GM19043 (cell line): ENCODE data around the gene LTBP4.
"Not testable (repeated sequence)": the region's sequence is repeated elsewhere in the genome, so short reads cannot be mapped to it uniquely, and the experiment has no call there.

Source experiments
- ATAC-seq: cut with Tn5 transposase; IDR thresholded peaks from one replicate; pipeline ENCODE4 v1.9.1; 2021; ENCODE audit warnings: low read depth; ENCODE audit not compliant: unreplicated experiment

The LTBP4 gene

GRCh38 chr19:40655684-40656083, 54.5 kb downstream of the LTBP4 start:
- ATAC-seq: not testable (repeated sequence)

GRCh38 chr19:40658031-40658430, 56.9 kb downstream of the LTBP4 start:
- no peak for ATAC-seq

DNA sequence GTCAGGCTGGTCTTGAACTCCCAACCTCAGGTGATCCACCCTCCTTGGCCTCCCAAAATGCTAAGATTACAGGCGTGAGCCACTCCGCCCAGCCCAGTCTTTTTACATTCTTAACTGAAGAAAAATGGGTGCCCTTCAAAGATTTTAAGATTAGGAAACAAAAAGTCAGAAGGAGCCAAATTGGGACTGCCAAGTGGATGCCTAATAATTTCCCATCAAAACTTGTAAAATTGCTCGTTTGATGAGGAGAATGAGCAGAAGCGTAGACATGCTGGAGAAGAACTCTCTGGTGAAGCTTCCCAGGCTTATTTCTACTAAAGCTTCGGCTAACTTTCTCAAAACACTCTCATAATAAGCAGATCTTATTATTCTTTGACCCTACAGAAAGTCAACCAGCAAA, 57.9 kb downstream of the LTBP4 start:
- ATAC-seq: no peak

DNA sequence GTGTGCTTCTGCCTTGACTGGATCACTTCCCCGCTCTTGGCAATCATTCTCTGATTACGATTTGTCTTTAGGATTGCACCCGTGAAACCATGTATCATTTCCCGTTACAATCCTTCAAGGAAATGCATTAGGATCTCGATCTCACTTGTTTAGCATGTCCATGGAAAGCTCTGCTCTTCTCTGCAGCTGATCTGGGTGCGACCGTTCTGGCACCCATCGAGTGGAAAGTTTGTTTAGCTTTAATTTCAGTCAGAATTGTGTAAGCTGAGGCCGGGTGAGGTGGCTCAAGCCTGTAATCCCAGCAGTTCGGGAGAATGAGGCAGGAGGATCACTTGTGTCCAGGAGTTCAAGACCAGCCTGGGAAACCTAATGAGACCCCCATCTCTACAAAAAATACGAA, 58.4 kb downstream of the LTBP4 start:
- ATAC-seq: no peak

DNA sequence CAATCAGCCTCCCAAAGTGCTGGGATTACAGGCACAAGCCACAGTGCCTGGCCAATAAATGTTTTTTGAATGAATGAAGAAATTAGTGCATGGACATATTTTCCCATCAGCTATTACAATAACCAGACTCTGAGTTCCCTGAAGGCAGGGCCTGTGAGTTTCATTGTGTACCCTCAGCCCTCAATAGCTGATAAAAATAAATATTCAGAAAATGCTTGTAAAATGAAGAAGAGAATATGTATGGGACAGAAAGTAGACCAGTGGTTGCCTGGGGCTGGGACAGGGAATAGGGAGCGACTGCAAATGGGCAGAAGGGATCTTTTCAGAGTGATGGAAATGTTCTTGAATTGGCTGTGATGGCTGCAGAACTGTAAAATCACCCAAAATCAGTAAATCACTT, 60.4 kb downstream of the LTBP4 start:
- no peak for ATAC-seq

DNA sequence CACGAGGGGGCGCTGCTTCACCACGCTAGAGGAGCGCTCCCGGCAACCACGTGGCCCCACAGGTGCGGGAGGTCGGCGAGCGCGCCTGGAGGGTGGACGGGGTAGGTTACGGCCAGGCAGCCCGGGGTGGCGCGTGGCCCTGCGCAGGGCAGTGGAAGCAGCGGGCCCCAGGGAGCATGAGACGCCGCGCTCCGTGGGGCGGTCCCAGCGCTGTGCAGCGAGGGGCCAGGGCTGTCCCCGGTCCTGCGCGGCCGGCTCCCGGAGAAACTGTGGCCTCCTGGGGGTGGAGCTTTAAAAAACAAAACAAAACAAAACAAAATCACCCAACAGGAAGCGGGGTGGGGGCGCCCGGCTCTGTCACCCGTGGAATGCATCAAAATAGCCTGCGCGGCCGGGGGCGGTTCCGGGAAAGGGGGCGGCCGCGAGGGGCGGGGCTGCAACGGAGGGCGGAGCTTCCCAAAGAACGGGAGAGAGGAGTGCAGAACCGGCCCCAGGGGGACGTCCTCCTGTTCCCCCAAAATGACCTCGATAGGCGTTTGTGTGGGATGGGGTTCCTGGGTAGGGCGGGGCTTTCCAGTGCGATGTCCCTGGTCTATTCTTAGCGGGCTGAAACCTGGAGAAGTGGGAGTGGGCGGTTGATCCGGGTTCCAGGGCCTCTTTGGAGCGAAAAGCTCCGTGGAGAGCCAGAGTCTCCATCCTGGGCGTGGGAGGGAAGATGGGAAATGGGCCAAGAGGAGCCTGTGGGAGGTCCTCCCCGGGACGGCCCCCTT, 61.9 kb downstream of the LTBP4 start:
- ATAC-seq: peak; percentile 76

- ATAC-seq: no peak
Measured at GRCh38 chr19:40663695-40664692, 62.8 kb downstream of the LTBP4 start.

DNA sequence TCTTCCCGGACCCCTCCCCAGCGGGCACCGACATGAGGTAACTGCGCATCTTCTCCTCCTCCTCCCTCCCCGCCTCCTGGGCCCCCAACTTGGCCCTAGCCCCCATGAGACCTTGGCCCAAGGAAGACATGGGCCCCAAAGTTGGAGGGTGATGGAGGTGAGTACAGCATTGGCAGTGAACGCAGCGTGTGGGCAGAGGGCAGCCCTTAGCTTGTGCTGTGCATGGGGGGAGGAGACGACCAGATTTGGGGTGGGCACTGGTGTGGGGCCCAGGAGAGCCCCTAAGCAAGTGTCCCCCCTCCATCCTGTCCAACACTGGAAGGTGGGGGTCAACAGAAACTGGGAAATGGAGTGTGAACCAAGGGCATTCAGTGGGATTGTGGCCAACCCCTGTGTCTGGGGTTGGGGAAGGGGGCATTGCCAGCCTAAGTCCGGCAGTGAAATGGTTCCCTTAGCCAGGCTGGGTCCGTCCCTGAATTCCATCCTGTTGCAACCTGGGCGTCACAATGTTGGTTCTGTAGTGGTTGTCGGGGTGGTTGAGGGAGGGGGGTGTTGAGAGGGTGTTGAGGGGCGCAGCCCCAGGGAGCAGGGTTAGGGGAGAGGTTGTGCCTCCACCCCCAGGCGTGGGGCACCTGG, 65.8 kb downstream of the LTBP4 start:
- ATAC-seq: no peak

DNA sequence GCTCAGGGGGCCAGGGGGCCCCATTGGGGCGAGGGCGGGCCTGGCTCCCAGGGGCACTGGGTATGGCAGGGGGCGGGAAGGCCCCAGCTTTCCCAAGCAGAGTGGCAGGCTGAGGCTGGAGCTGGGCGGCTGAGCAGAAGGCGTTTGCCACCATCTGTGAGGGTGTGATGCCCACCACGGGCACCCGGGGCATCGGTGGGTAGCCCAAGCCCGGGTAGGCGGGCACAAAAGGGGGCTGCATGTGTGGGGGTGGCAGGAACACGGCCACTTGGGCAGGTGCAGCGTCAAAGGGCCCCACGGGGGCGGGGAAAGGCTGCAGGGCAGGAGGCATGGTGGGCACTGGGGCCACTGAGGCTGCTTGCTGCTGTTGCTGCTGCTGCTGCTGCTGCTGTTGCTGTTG, 66.4 kb downstream of the LTBP4 start:
- no peak for ATAC-seq

- no peak for ATAC-seq
Measured at GRCh38 chr19:40668991-40669614, 67.9 kb downstream of the LTBP4 start.

GRCh38 chr19:40671404-40671803, 70.2 kb downstream of the LTBP4 start:
- no peak for ATAC-seq

- no peak for ATAC-seq
Measured at GRCh38 chr19:40672038-40672437, 70.9 kb downstream of the LTBP4 start.

GRCh38 chr19:40672573-40673299, 71.6 kb downstream of the LTBP4 start:
- no peak for ATAC-seq

DNA sequence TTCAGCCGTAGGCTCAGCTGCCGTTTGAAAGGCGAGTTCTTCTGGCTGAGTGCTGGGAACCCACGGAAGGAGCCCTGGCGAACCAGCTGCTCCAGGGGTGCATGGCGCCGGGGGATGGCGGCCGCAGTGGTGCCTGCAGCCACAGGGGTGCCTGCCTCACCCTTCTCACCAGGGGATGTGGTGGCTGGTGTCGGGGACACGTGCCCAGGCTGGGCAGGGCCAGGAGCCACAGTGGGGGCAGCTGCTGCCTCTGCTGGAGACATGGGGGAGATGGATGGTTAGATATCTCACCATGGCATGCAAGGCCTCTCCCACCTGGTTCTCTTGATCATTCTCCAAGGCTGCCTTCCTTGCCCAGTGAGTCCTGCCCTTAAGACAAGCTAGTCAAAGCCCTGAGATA, 72.2 kb downstream of the LTBP4 start:
- no peak for ATAC-seq

DNA sequence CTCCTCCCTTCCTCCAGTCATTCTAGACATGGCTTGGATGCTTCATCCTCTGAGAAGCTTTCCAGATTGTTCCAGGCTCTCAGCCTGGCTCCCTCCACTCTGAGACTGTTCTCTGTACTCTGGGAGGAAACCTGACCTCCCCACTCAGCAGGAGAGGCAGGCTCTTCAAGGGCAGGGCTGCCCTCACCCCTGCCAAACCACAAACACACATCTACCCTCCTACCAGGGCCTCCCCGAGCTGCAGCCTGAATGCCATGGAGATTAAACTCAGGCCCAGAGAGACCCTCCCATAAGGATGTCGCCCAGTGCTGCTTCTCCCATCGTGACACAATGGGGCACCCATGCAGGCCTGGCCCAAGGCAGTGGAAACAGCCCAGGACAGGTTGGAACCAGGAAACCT, 73.1 kb downstream of the LTBP4 start:
- ATAC-seq: no peak

DNA sequence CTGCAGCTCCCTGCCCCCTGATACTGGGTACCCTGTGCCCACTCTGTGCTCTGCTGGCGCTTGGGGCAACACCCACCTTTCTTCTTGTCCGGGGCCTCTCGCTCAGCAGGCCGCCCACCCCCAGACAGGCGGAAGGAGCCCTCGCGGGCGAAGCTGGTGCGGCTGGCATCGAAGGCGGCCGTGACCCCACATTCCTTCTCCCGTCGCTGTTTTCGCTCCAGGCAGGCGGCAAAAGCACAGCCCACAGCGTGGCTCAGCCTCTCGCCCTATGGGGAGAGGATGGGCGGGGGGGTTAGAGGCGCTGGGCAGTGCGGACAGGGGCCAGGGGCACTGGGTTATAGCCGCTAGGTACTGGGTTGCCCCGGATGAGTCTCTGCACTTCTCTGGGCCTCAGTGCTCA, 76.0 kb downstream of the LTBP4 start:
- no peak for ATAC-seq
